Endothelial cell of umbilical vein (primary cell): ENCODE data around the gene USP49. TPM values are rescaled to one million over a fixed set of nuclear protein-coding genes. Genes with fewer than 3 reads are reported as not detected.

Experiments used
- BruUV-seq: library from RNA; stranded (reverse); fragments of 400-500 nt; replicated peaks from 2 replicates; lab custom pipeline; 2021; lab: Mats Ljungman, UMichigan
- CTCF ChIA-PET: fragments of 300-600, 350-600 bp; sonication (Branson Sonifier 250); formaldehyde crosslinking; loops from one replicate; lab custom pipeline; 2021; ENCODE audit warnings: antibody characterized with exemption, inconsistent platforms; lab: Charles Lee
- POLR2A ChIA-PET: fragments of 300-600, 350-600 bp; sonication (Branson Sonifier 250); formaldehyde crosslinking; loops from one replicate; lab custom pipeline; 2021; ENCODE audit warnings: antibody characterized with exemption, inconsistent platforms; lab: Charles Lee
- DNase-seq: peaks from one replicate; pipeline ENCODE4 v3.0.0-alpha.2; 2011; ENCODE audit warnings: low read depth, low spot score
- FAIRE-seq: peaks from 2 replicates; lab custom pipeline; 2011; peaks lifted over from hg19 to GRCh38; lab: Jason Lieb, UNC
- H2AFZ ChIP-seq: 2 replicates; pipeline ENCODE4 v1.6.0; 2012; ENCODE audit warnings: low read depth, low read length, control low read depth, inconsistent platforms
- H3K27ac ChIP-seq: 2 replicates; pipeline ENCODE4 v1.5.1; 2011; ENCODE audit warnings: low read depth, mild to moderate bottlenecking, control low read depth, low read length, moderate library complexity; ENCODE audit not compliant: insufficient read depth
- H3K27me3 ChIP-seq, 2 experiments: 2 replicates each; pipeline versions ENCODE4 v1.6.0 to v1.6.1; 2011; ENCODE audit warnings: low read length in 2 of 2, mixed read lengths in 1 of 2; ENCODE audit not compliant: control insufficient read depth in 2 of 2, insufficient read depth in 2 of 2
- H3K36me3 ChIP-seq, 2 experiments: 2 replicates in 1 of 2; 3 replicates in 1 of 2; pipeline ENCODE4 v1.5.1; 2011; ENCODE audit warnings: low read length in 2 of 2, mild to moderate bottlenecking in 1 of 2, moderate library complexity in 1 of 2; ENCODE audit not compliant: control insufficient read depth in 2 of 2, insufficient read depth in 2 of 2; ENCODE audit errors: extremely low read depth in 1 of 2
- H3K4me1 ChIP-seq: 3 replicates; pipeline ENCODE4 v1.5.1; 2011; ENCODE audit warnings: mild to moderate bottlenecking, low read length; ENCODE audit not compliant: control insufficient read depth, insufficient read depth; ENCODE audit errors: extremely low read depth
- H3K4me2 ChIP-seq: 2 replicates; pipeline ENCODE4 v1.6.1; 2011; ENCODE audit warnings: low read length, control low read depth, mixed read lengths; ENCODE audit not compliant: insufficient read depth
- H3K4me3 ChIP-seq, 3 experiments: fragments of 200-600 bp in 1 of 3; sonication (generic), shearing (Covaris generic) in 1 of 3; replicated peaks in 1 of 3; 2 replicates each; pipeline ENCODE4 v1.5.1; 2011 to 2016; ENCODE audit warnings: control low read depth in 3 of 3, low read length in 3 of 3, mild to moderate bottlenecking in 2 of 3, inconsistent platforms in 1 of 3, low read depth in 1 of 3, moderate library complexity in 1 of 3; ENCODE audit not compliant: insufficient read depth in 1 of 3
- H3K79me2 ChIP-seq: 2 replicates; pipeline ENCODE4 v1.6.0; 2012; ENCODE audit warnings: low read length, inconsistent platforms; ENCODE audit not compliant: control insufficient read depth, insufficient read depth
- H3K9ac ChIP-seq: replicated peaks from 2 replicates; pipeline ENCODE3; 2011; ENCODE audit warnings: low read length, control low read depth; ENCODE audit not compliant: insufficient read depth; ENCODE audit errors: extremely low read depth
- H3K9me1 ChIP-seq: replicated peaks from 3 replicates; pipeline ENCODE4 v1.6.0; 2011; ENCODE audit warnings: mild to moderate bottlenecking, low read length; ENCODE audit not compliant: control insufficient read depth, insufficient read depth; ENCODE audit errors: extremely low read depth
- H3K9me3 ChIP-seq: replicated peaks from 2 replicates; pipeline ENCODE4 v1.5.1; 2012; ENCODE audit warnings: low read length, inconsistent platforms; ENCODE audit not compliant: control insufficient read depth, insufficient read depth
- H4K20me1 ChIP-seq: replicated peaks from 2 replicates; pipeline ENCODE3; 2011; ENCODE audit warnings: mild to moderate bottlenecking, low read length; ENCODE audit not compliant: control insufficient read depth, insufficient read depth; ENCODE audit errors: extremely low read depth
- CTCF ChIP-seq, 2 donors: IDR thresholded peaks; 1 replicate in 1 of 2; 2 replicates in 1 of 2; pipeline ENCODE4 v1.5.1; 2011; ENCODE audit warnings: low read length in 2 of 2, mild to moderate bottlenecking in 2 of 2, moderate library complexity in 2 of 2, control low read depth in 1 of 2, inconsistent platforms in 1 of 2, low read depth in 1 of 2; ENCODE audit not compliant: insufficient read depth in 1 of 2; ENCODE audit errors: extremely low read depth in 1 of 2
- GATA2 ChIP-seq: IDR thresholded peaks from 2 replicates; pipeline ENCODE4 v1.7.0; 2011; ENCODE audit warnings: low read depth, mild to moderate bottlenecking, moderate library complexity, mixed read lengths, low read length; ENCODE audit not compliant: insufficient read length, insufficient read depth
- JUN ChIP-seq: IDR thresholded peaks from 2 replicates; pipeline ENCODE4 v1.6.1; 2011; ENCODE audit warnings: borderline replicate concordance, low read depth; ENCODE audit not compliant: insufficient read length, insufficient read depth
- MAX ChIP-seq: IDR thresholded peaks from 2 replicates; pipeline ENCODE4 v1.6.1; 2011; ENCODE audit not compliant: insufficient read depth, insufficient read length
- MYC ChIP-seq: IDR thresholded peaks from one replicate; pipeline ENCODE4 v1.6.1; 2011; ENCODE audit warnings: mild to moderate bottlenecking, low read depth, low read length
- POLR2A ChIP-seq: IDR thresholded peaks from 2 replicates; pipeline ENCODE4 v1.6.1; 2012; ENCODE audit warnings: low read depth, mild to moderate bottlenecking, control low read depth, low read length
- POLR2AphosphoS5 ChIP-seq: IDR thresholded peaks from 2 replicates; pipeline ENCODE4 v1.6.1; 2012; ENCODE audit warnings: low read depth, mild to moderate bottlenecking, control low read depth, low read length, moderate library complexity; ENCODE audit not compliant: insufficient read depth
- dilution Hi-C: fragments of 300-500 bp; cut with MboI; formaldehyde crosslinking; loops from one replicate; pipeline ENCODE4 v1.15.0; 2019; ENCODE audit warnings: low sequenced_read_pairs; ENCODE audit not compliant: extremely low pct_ligation_motif_present
- intact Hi-C: fragments of 100-400 bp; cut with micrococcal nuclease; formaldehyde crosslinking; loops from one replicate; pipeline ENCODE4 v1.10.0; 2022
- polyA plus RNA-seq, 4 experiments: library from polyadenylated mRNA; depleted of rRNA in 3 of 4; stranded (reverse) in 3 of 4; unstranded in 1 of 4; fragments of >200 nt; gene quantifications; 2 replicates each; pipeline versions ENCODE4 v1.2.1 to v1.2.3, GENCODE V29; 2011 to 2012; ENCODE audit warnings: missing spikeins in 1 of 4
- total RNA-seq: library from RNA; stranded (reverse); gene quantifications from 2 replicates; pipeline ENCODE4 v1.2.3, GENCODE V29; 2021

The USP49 gene
- total and polyA plus RNA-seq, 2 donors (not counting 3 experiments of a cell fraction or from before 2014, with no cell fraction given): 2.4 to 4.1 TPM

DNA sequence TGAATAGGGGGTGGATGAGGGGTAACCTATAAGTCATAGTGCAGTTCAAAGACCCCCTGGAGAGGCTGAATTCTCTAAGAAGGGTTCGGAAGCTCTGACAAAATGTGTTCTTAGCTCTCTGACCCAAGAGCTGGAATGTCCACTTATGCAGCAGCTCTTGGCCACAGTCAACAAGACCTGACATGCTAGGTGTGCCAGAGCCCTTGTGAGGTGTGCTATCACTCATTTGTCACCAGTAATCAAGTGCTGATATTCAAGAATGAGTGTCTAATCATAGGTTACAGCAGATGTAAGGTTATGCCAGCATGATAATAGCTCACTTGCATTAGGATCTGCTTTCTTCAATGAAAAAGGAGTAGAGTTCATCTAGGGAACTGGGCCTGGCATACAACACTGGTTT is 79.6 kb downstream of the USP49 start:
- H3K4me1 ChIP-seq: peaks cover 3% of the 10 kb centered on the region
- DNase-seq (no peak), FAIRE-seq (no peak)
- no peaks in the 10 kb centered on the region for H3K27me3 ChIP-seq
- H3K4me2 ChIP-seq: no peak overlapping the region
- intact Hi-C loops (no loop called here), dilution Hi-C loops (no loop called here)
- BruUV-seq: no TSS peak
- no peak overlapping the region for H3K9ac ChIP-seq
- no peaks in the 10 kb centered on the region for H4K20me1 ChIP-seq
- no peaks in the 10 kb centered on the region for H3K79me2 ChIP-seq
- no peaks in the 10 kb centered on the region for H3K36me3 ChIP-seq
- ChIA-PET CTCF (interaction anchor here (3.7 kb wide), 1 partner anchor 14 kb away, joined by 15 read pairs; no protein-coding TSS in a partner anchor), POLR2A (no interaction called here)
- TF ChIP-seq CTCF (IDR thresholded peaks at IDR 0.05; ENCODE audit: extremely low read depth in 1 of 2, insufficient read depth in 1 of 2, low read depth in 1 of 2, low read length in 2 of 2) (no peak), GATA2 (no peak), MYC (no peak), POLR2A (no peak), JUN (no peak), POLR2AphosphoS5 (no peak), MAX (no peak)
- H3K27ac ChIP-seq: no peak overlapping the region
- no peaks in the 10 kb centered on the region for H3K9me3 ChIP-seq
- no peak overlapping the region for H2AFZ ChIP-seq
- no peaks in the 10 kb centered on the region for H3K9me1 ChIP-seq
- no peak overlapping the region for H3K4me3 ChIP-seq
